Amniotic epithelial cell (primary cell): ENCODE results near the gene METTL14.

Experiments used
- DNase-seq: peaks from one replicate; pipeline ENCODE4 v3.0.0-alpha.2; 2010; ENCODE audit warnings: low read depth

Gene METTL14

GRCh38 chr4:118759481-118759880 is 74.3 kb downstream of the METTL14 start:
- DNase-seq = no peak

GRCh38 chr4:118760092-118760491 is 74.9 kb downstream of the METTL14 start:
- no peak for DNase-seq

- no peak for DNase-seq
Observed at GRCh38 chr4:118760493-118760892, 75.3 kb downstream of the METTL14 start.

GRCh38 chr4:118761397-118762016 is 76.3 kb downstream of the METTL14 start:
- no peak for DNase-seq

GRCh38 chr4:118762155-118762554 is 77.0 kb downstream of the METTL14 start:
- DNase-seq = no peak

- DNase-seq = no peak
Observed at GRCh38 chr4:118762730-118763477, 77.7 kb downstream of the METTL14 start.
